Esophagus muscularis mucosa (tissue), 3 donors: ENCODE data around the gene TMEM117.

ENCODE experiments used
- CTCF ChIP-seq, 3 experiments: fragments of 200-600 bp in 2 of 3; fragments of 450-650 bp in 1 of 3; sonication (generic) in 2 of 3; IDR thresholded peaks; one replicate each; pipeline ENCODE4 v1.5.1; 2017 to 2019; ENCODE audit warnings: antibody characterized with exemption in 3 of 3, mild to moderate bottlenecking in 2 of 3, moderate library complexity in 1 of 3
- POLR2A ChIP-seq: fragments of 450-650 bp; IDR thresholded peaks from one replicate; pipeline ENCODE4 v1.6.1; 2017; ENCODE audit warnings: antibody characterized with exemption, moderate library complexity, mild to moderate bottlenecking, low read depth
- POLR2AphosphoS5 ChIP-seq, 2 donors: sonication (generic); formaldehyde crosslinking; IDR thresholded peaks; one replicate each; pipeline ENCODE4 v1.6.1; 2017; ENCODE audit warnings: antibody characterized with exemption in 2 of 2

- no peak for TF ChIP-seq POLR2AphosphoS5 (IDR thresholded peaks at IDR 0.05)
- TF ChIP-seq POLR2A: no peak
- no peak for TF ChIP-seq CTCF (IDR thresholded peaks at IDR 0.05)
These were observed 78.5 kb downstream of the TMEM117 start for GRCh38 chr12:43914391-43914790.
